ENCODE measurements around the gene MAGEF1.

The MAGEF1 gene, protein sequence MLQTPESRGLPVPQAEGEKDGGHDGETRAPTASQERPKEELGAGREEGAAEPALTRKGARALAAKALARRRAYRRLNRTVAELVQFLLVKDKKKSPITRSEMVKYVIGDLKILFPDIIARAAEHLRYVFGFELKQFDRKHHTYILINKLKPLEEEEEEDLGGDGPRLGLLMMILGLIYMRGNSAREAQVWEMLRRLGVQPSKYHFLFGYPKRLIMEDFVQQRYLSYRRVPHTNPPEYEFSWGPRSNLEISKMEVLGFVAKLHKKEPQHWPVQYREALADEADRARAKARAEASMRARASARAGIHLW

DNA sequence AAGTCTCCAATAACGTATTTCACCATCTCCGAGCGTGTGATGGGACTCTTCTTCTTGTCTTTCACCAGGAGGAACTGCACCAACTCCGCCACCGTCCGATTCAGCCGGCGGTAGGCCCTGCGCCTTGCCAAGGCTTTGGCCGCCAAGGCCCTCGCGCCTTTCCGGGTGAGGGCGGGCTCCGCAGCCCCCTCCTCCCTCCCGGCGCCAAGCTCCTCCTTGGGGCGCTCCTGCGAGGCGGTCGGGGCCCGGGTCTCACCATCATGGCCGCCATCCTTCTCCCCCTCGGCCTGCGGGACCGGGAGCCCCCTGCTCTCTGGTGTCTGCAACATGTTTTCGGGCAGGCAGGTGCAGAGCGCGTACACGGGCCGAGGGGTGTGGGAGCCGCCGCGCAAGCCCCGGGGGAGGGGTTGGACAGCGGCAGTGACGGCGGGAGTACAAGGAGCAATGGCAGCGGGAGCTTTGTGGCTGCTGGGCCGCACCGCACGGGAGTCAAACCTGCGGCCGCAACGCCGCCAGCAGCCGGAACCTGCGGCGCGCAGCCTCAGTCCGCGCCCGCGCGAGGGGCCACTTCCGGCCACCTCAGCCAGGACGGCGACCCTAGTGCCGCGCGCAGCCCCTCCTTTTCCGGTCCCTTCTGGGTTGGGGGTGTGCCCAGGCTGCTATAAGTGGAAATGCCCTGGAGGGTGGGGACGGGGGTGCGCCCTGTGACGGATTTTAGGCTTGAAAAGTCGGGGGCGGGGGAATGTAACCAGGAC is at the start of gene MAGEF1:
TSS of gene MAGEF1 (minus strand) at position 572 of the 755 bp plus-strand sequence. CDS start at position 329, 243 bp downstream.
- peak; percentile 53 for DNase-seq (ENCODE audit: low read depth)

DNA sequence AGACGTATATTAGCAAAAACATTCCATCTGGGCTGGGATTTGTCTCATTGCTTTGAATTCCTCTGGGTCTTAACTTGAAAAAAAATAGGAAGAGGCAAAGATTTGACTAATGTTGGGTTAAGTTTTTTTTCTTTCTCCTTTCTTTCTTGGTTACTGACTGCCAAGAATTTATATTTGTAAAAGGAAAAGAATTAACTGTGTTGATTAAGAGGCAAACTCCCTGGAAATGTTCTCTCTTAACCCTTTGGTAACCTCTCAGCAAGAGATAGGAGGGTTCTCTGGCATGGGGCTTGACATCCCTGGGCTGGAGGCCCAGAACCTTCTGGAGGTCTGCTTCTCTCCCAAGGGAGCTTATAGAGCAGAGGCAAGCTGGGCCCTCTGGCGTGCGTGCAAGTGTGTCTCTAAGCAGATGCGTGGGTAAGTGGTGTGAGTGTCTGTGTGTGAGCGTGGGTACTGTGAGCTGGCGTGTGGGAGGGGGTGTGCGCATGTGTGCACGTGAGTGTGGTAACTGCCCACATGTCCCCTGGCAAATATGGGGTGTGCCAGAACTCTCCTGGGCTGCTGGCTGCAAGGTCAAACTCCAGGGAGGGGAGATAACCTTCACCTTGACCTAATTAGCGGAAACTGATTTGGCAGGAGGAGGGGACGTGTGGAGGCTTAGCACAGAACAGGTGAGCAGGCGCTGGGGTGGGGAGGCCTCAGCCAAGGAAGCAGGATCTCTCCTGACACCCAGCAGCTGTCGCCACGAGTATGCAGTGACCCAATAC is 49.4 kb upstream of the MAGEF1 start:
- no peak for DNase-seq (ENCODE audit: low read depth)

DNA sequence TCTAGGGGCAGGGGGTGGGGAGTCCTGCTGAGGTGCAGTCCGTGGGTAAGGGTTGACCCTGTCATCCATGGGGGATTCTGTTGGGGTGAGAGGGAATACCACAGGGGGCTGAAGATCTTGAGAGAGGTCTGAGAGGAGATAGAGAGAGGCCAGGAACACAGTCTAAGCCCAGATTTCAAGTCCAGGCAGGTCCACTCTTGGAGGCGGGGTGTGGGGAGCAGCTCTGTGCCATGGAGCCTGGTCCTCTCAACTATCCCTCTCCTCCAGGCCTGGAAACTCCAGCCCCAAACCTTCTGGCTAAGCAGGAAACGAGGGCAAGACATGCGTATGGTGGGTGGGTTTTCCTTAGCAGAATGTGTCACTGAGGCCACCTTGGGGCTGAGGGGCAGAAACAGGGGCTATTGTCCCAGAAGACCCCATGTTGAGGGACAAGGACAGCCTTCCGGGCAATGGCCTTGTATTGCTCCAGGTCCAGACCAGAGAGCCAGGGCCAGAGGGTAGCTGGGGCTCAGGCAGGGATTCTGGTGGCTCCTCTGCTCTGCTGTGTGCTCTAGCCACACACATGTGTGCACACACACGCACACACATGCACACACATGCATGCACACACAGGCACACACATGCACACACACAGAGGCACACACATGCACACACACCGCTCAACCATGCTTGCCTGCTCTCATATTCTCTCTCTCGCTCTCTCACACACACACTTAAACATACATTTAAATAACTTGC is 48.6 kb upstream of the MAGEF1 start:
- no peak for DNase-seq (ENCODE audit: low read depth)

DNA sequence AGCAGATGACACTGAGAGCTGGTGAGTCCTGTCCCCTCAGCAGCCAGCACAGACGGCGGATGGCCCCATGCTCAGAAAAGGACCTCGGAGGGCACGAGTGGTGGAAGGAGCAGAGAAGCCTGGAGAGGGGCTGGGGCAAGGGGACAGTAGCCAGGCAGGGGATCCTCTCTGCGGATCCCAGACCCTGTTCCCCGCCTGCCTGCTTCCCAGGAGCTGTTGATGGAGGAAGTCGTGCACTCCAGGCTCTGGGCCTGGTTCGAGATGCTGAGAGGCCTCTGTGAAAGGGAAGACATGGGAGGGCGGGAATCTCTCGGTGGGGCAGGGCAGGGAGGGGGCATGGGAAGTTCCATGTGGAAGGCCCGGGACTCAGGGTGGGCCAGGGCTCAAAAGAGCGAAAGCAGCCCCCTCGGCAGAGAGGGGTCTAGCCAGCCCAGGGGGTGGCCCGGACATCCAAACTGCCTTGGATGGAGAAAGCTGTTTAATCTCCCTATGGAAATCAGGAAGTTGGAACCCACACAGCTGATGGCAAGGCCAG is 47.9 kb upstream of the MAGEF1 start:
- no peak for DNase-seq (ENCODE audit: low read depth)

DNA sequence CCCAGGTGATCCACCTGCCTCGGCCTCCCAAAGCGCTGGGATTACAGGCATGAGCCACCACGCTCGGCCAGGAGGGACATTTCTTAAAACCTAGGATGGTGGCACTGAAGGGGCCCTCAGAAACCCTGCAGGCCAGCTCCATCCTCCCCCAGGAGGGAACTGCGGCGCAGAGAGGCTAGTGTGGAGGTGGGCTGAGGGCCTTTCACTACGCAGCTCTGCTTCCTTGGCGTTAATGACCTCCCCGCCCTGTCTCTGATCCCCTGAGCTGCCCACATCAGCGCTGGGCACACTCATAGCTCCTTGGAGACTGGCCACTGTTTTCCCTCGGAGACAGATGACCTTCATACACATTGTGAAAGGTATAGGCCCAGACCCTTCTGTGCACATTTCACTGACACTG is 46.2 kb upstream of the MAGEF1 start:
- DNase-seq (ENCODE audit: low read depth), result no peak

DNA sequence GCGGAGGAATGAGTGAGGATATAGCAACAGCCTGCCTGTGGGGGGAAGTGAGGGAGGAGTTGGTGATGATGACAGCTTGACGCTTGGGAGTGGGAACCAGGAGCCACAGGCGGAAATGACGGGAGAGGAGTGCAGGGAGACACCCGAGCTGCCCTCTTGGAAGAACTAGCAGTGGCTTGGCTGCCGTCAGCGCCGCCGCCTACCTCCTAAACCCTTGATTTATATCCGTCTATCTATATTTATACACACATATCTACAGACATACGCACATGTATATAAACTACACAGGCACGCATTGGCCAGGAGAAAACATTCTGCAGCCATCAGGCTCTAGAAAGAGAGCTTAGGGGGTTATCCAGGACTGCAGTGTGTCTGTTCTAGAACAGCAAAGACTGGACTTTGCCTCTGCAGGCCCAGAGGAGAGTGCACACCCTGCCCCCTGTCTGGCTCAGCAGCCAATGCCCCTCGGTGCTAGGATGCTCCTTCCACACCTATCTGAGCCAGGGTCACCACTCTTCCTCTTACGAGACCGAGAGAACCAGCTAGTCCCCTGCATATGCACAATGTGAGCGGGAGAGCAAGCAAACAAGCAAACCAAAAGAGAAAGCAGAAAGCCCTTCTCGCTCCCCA is 45.3 kb upstream of the MAGEF1 start:
- no peak for DNase-seq (ENCODE audit: low read depth)

DNA sequence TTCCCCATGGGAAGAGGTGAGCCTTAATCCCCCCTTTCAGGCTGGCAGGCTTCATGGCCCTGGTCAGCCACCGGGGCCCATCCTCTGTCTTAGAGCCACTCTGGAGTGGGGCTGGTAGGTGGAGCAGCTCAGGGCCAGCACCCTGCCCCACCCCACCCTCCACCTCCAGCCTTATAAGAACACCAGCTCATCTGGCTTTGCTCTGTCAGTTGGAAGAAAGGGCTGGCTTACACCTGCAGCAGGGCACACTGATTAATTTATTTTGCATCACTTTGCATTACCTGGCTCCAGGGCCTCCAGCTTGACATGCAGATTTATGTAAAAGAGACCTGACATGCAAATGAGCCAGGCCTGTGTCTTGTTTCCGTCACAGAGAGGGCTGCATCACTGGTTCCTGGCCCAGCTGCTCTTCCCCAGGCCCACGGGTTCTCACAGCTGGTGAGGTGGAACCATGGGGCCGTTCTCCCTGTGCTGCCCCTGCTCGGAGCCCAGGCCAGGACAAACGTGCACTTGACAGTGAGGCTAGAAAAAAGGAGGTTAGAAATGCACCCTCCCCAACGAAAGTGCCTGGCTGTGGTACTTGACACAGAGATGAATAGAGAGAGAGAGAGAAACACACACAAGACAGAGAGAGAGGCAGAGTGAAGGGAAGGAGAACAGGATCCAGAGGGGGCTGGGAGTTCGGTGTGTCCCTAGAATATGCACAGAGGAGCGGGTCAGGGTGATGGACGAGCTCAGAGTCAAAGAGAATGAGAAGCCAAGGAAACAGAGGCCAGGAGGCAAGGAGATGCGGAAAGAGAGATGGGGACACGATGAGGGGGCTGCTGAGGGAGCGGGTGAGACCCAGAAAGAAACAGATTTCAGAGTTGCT is 44.5 kb upstream of the MAGEF1 start:
- DNase-seq (ENCODE audit: low read depth), result no peak

DNA sequence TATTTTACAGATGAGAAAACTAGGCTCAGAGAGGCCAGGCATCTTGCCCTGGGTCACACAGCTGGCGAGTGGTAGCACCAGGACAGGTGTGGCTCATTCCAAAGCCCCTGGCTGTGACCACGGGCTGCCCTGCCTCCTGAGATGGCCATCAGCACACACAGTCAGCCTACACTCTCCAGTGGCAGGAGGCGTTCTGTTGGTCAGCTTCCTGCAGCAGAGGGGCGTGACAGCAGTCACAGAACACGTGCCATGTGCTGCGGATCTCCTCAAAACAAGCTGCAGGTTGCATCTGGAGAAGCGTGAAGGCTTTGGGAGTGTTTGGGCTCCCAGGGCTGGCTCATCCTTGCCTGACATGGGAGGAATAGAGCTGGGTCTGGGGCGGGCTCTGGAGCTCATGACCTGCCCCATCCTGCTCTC is 43.5 kb upstream of the MAGEF1 start:
- no peak for DNase-seq (ENCODE audit: low read depth)

DNA sequence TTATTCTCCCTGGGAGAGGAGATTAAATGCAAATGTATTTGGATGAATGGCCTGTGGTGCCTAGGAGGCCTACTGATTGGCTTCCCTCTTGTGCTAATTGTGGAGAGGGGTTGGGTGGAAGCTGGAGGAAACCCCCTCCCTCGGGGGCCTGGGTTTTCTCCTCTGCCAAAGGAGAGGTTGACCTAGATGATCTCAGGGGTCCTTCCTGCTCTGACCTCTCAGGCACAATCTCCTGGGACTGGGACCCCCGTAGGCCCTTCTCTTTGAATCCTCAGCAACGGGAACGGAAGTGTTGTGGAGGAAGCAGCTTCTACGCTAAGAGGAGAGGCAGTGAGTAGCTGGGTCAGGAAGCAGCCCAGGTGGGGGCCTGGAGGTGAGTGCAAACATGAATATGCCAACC is 40.5 kb upstream of the MAGEF1 start:
- no peak for DNase-seq (ENCODE audit: low read depth)

DNA sequence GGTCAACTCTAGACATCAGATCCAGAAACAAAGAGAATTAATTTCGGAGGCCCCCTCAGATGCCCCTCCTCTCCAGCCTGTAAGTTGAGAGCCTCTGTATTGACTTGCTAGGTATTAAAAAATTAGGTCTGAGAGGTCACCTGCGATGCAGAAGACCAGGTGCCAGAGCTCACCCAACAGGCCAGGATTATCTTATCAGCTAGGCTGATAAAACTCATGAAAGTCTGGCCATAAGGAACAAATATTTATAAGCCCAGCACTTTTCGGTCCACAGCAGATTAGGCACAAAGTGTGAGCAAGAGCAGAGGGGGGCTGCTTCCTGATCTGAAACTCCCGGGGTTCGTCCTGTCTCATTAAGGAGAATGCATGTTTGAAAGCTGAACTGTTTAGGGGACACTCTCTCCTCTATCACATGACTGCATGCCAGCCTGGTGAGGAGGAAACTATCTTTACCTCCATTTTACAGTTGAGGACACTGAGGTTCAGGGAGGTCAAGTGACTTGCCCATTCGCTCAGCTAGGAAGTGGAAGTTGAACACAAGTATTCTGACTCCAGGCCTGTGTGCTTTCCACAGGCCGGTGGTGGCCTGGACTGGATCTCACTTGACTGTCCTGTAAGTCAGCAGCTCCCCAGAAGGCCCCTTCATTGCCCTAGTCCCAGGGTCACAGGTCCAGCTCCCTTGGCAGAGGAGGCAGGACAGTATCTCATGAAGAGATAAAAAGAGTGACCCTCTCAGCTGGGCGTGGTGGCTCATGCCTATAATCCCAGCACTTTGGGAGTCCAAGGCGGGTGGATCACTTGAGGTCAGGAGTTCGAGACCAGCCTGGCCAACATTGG is 39.6 kb upstream of the MAGEF1 start:
- DNase-seq (ENCODE audit: low read depth), result no peak

DNA sequence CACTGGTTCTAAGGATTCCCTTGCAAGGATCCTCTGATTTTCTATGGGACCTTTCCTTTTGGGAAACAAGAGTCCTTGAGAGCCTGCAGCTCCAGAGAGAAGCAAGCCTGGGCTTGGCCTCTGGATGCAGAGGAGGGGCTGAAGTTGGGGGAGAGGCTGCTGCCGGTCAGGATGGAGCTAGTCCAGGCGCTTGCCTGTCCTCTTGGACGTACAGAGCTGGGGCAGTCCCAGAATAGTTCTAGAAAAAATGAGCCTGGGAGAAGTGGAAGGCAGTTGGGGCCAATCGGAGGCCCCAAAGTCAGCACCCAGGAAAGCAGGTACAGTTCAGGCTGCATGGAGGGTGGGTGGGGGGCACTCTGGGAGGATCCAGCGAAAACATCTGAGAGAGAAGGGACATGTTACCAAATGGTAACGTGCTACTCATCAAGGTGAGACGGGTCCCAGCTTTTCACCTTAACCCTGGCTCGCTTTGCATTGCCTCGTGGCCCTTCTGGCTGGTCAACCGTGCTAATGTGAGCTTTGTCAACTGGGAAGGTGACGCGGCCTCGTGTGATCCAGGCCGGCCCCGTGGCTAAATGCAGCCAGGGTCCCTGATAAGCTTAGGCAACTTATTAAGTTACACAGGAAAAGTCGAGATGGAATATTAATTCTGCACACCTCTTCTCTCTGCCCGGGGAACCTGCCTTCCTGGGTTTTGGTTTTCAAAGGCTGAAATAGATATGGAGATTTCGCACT is 38.7 kb upstream of the MAGEF1 start:
- DNase-seq (ENCODE audit: low read depth), result no peak

DNA sequence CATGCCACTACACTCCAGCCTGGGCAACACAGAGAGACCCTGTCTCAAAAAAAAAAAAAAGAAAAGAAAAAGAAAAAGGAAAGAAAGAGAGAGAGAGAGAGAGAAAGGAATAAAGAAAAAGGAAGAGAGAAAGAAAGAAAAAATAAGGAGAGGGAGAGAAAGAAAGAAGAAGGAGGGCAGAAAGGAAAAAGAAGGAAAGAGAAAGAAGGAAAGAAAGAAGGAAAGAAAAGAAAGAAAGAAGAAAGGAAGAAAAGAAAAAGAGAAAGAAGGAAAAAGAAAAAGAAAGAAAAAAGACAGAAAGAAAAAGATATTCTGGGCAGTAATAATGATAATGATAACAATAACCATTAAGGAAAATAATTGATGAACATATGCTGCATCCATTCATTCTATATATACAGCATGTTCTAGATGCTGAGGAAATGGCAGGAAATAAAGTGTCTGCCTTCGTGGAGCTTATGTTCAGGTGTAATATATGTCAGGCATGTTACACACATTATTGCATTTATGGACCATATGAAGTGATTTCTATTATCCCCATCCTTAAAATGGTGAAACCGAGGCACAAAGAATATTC is 37.4 kb upstream of the MAGEF1 start:
- no peak for DNase-seq (ENCODE audit: low read depth)

DNA sequence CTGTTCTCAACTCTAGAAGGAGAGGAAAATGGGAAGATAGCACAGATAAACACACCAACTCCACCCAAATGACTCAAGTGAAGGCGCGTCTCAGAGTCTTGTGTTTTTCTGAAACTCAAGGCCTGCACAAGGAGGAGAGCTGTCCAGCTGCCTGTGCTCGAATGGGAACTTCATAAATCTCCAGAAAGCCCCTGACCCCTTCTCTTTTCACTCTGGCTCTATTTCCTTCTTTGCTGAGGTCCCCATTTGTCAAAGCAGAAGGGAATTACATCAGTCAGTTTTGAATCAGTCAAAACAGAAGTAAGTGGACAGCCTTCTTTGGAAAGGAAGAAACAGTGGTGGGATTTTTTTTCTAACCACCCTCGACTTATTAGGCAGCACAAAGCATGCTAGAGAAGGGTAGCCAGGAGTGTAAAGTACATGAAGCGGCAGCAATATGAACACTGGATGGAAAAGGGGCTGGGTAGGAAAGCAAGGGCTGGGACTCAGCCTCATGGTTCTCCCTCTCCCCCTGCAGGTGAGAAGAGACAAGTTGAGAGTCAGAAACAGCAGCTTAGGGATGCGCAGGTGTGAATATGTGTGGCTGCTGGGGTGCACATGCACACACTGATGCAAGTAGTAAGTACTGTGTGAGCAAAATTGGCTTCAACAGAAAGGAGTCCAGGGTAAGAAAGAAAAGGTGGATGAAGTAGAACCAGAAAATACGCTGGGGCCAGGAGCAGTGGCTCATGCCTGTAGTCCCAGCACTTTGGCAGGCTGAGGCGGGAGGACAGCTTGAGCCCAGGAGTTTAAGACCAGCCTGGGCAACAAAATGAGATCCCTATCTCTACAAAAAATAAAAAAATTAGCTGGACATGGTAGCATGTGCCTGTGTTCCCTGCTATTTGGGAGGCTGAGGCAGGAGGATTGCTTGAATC is 36.6 kb upstream of the MAGEF1 start:
- DNase-seq (ENCODE audit: low read depth), result no peak

DNA sequence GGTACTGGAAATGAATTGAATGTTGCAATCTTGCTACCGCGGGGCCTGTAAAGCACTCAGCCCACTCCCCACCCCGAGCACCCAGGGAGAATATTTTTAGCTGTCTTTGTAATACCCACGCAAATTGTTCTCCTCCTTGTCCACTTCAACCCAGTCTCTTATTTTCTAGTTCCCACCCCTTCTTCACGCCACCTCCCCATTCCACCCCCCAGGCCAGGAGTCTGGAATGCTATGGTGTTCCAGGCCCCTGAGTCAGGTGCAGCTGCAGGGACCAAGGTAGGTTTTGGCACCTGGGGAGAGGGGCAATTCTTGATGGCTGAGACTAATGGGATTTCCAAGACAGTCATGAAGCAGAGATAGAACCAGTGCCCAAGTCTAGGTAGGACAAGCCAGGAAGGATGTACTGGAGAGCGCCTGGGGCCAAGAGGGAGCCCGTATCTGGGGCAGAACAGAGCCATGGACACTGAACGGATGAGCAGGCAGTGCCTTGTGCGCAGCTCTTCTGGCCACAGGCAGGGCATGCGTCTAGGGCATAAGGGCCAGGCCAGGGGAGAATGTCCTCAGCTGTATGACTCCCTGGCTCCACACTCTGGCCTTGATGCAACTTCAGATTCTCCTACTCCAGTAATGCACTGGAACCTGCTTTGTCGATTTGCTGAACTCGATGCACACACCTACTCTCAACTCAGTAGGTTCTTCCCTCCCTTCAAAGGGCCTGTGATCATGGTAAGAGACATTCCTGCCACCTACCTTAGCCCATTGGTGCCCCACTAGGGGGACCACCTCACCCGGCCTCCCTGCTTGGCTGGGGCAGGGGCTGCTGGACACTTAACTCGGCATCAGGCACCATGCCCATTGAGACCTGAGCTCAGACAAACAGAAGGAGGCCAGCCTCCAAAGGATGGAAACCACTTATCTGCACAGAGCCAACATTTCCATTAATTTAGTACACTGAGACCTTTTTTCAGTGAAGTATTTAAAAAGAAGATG is 34.6 kb upstream of the MAGEF1 start:
- DNase-seq (ENCODE audit: low read depth), result no peak

DNA sequence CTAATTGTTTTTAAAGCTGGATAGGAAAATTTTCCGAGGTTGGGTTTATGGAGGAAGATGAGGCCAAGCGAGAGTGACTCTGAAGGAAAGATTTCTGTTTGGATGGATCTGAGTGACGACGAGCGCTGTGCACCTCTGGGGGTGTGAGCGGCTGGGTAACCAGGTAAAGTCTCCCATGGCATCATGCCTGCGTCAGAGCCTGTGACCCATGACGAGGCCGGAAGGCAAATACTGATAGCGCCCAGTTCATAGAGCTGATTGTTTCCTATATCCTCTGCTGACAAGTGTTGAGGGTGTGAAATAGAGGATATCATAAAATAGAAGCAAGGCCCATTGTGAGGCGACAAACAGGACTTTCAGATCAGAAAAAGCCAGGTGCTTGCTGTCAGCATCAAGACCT is 33.7 kb upstream of the MAGEF1 start:
- no peak for DNase-seq (ENCODE audit: low read depth)

DNA sequence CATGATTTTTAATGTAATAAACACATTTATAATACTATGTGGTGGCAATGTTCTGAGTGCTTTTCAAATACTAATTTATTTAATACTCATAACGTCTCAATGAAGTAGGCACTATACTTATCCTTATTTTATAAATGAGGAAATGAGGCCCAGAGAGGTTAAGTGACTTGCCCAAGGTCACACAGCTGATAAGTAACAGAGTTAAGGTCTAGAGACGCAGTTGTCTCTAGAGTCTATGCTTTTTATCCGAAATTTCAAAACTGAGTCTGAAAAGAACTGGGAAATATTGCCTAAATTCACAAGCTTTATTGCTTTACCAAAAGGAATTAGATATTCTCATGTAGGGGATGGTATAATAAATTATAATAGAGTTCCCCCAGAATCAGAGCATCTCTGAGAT is 31.4 kb upstream of the MAGEF1 start:
- DNase-seq (ENCODE audit: low read depth), result no peak

Data from T-helper 22 cell (primary cell).